Neutrophil (primary cell): ENCODE data around the gene ARMC8.

Experiments
- H3K27ac ChIP-seq: fragments of 200-600 bp; sonication (generic); 2 replicates; pipeline ENCODE4 v1.5.1; 2016; ENCODE audit warnings: mild to moderate bottlenecking, moderate library complexity
- H3K27me3 ChIP-seq: fragments of 200-600 bp; sonication (generic); 2 replicates; pipeline ENCODE4 v1.6.0; 2016; ENCODE audit warnings: mild to moderate bottlenecking
- H3K36me3 ChIP-seq: fragments of 200-600 bp; sonication (generic); 2 replicates; pipeline ENCODE4 v1.5.1; 2017
- H3K4me1 ChIP-seq, 2 experiments: fragments of 200-600 bp in 1 of 2; sonication (generic) in 1 of 2; 1 replicate in 1 of 2; 2 replicates in 1 of 2; pipeline versions ENCODE4 v1.5.1 to v1.6.1; 2013 to 2016; ENCODE audit warnings: low read depth in 1 of 2, low read length in 1 of 2, mild to moderate bottlenecking in 1 of 2, moderate library complexity in 1 of 2; ENCODE audit not compliant: control insufficient read depth in 1 of 2, insufficient read depth in 1 of 2
- H3K4me3 ChIP-seq, 2 experiments: fragments of 200-600 bp in 1 of 2; sonication (generic) in 1 of 2; 1 replicate in 1 of 2; 2 replicates in 1 of 2; pipeline ENCODE4 v1.5.1; 2013 to 2016; ENCODE audit warnings: low read depth in 1 of 2, low read length in 1 of 2, mild to moderate bottlenecking in 1 of 2, moderate library complexity in 1 of 2
- H3K9me3 ChIP-seq: fragments of 200-600 bp; sonication (generic); 2 replicates; pipeline ENCODE4 v1.5.1; 2016
- CTCF ChIP-seq: fragments of 200-600 bp; sonication (generic); IDR thresholded peaks from 2 replicates; pipeline ENCODE4 v1.5.1; 2016; ENCODE audit warnings: antibody characterized with exemption

Gene ARMC8

GRCh38 chr3:138332472-138333073, 145.5 kb downstream of the ARMC8 start:
- Histone ChIP-seq H3K4me1 (peaks cover 5 to 13% of the 10 kb centered on the region in 2 experiments), H3K27me3 (peaks cover 77% of the 10 kb centered on the region), H3K36me3 (no peaks in the 10 kb centered on the region), H3K27ac (no peak overlapping the region), H3K9me3 (no peaks in the 10 kb centered on the region), H3K4me3 (no peak overlapping the region)
- TF ChIP-seq CTCF, result no peak

GRCh38 chr3:138334608-138335007, 147.5 kb downstream of the ARMC8 start:
- Histone ChIP-seq H3K4me1 (peaks cover 0 to 4% of the 10 kb centered on the region in 2 experiments), H3K36me3 (no peaks in the 10 kb centered on the region), H3K27me3 (peaks cover 57% of the 10 kb centered on the region), H3K4me3 (no peak overlapping the region), H3K9me3 (no peaks in the 10 kb centered on the region), H3K27ac (no peak overlapping the region)
- TF ChIP-seq CTCF, result no peak

- peaks cover 38% of the 10 kb centered on the region for H3K27me3 ChIP-seq
- no peak for TF ChIP-seq CTCF
- no peak overlapping the region for H3K27ac ChIP-seq
- no peaks in the 10 kb centered on the region for H3K4me1 ChIP-seq
- H3K36me3 ChIP-seq, result no peaks in the 10 kb centered on the region
- no peaks in the 10 kb centered on the region for H3K9me3 ChIP-seq
- no peak overlapping the region for H3K4me3 ChIP-seq
Measured at GRCh38 chr3:138336454-138336999, 149.4 kb downstream of the ARMC8 start.

GRCh38 chr3:138338244-138338643, 151.1 kb downstream of the ARMC8 start:
- Histone ChIP-seq H3K27me3 (peaks cover 27% of the 10 kb centered on the region), H3K9me3 (no peaks in the 10 kb centered on the region), H3K36me3 (no peaks in the 10 kb centered on the region), H3K4me1 (no peaks in the 10 kb centered on the region), H3K27ac (no peak overlapping the region), H3K4me3 (no peak overlapping the region)
- TF ChIP-seq CTCF, result no peak

GRCh38 chr3:138338811-138339210, 151.7 kb downstream of the ARMC8 start:
- no peak overlapping the region for H3K4me3 ChIP-seq
- no peaks in the 10 kb centered on the region for H3K4me1 ChIP-seq
- no peaks in the 10 kb centered on the region for H3K9me3 ChIP-seq
- H3K27me3 ChIP-seq, result peaks cover 23% of the 10 kb centered on the region
- no peak for TF ChIP-seq CTCF
- no peaks in the 10 kb centered on the region for H3K36me3 ChIP-seq
- no peak overlapping the region for H3K27ac ChIP-seq
